Cardiac muscle cell (in vitro differentiated cells and primary cell): ENCODE results near the gene CPED1. TPM values are rescaled to one million over a fixed set of nuclear protein-coding genes. Genes with fewer than 3 reads are reported as not detected.

ENCODE experiments used
- DNase-seq, 2 donors: peaks; one replicate each; pipeline versions ENCODE4 v3.0.0 to v3.0.0-alpha.2; 2010 to 2017; ENCODE audit warnings: low read depth in 1 of 2, low spot score in 1 of 2
- H3K27ac ChIP-seq: fragments of 200-600 bp; sonication (generic); 2 replicates; pipeline ENCODE4 v1.5.1; 2016
- H3K27me3 ChIP-seq: fragments of 200-600 bp; sonication (generic); 2 replicates; pipeline ENCODE4 v1.6.0; 2016; ENCODE audit warnings: control low read depth
- H3K36me3 ChIP-seq: fragments of 200-600 bp; sonication (generic); 2 replicates; pipeline ENCODE4 v1.5.1; 2016; ENCODE audit warnings: control low read depth
- H3K4me1 ChIP-seq: fragments of 200-600 bp; sonication (generic); 2 replicates; pipeline ENCODE4 v1.8.1; 2017; ENCODE audit warnings: low read depth, mild to moderate bottlenecking, mixed run types
- H3K4me3 ChIP-seq: fragments of 200-600 bp; sonication (generic); 2 replicates; pipeline ENCODE4 v1.5.1; 2016; ENCODE audit warnings: mild to moderate bottlenecking
- H3K9me3 ChIP-seq: fragments of 200-600 bp; sonication (generic); 2 replicates; pipeline ENCODE4 v1.5.1; 2017; ENCODE audit warnings: low read depth, mild to moderate bottlenecking, control low read depth
- CTCF ChIP-seq: IDR thresholded peaks from 2 replicates; pipeline ENCODE4 v1.5.1; 2012; ENCODE audit warnings: low read depth, mild to moderate bottlenecking, low read length
- polyA plus RNA-seq: library from polyadenylated mRNA; unstranded; fragments of >200 nt; fragmentation: Nextera tagmentation; extraction: Ambion mirVana; gene quantifications from 2 replicates; pipeline ENCODE4 v1.2.1, GENCODE V29; 2016
- total RNA-seq: library from RNA; depleted of rRNA; stranded (reverse); fragments of >200 nt; gene quantifications from 2 replicates; pipeline ENCODE4 v1.2.3, GENCODE V29; 2016

The CPED1 gene
- total and polyA plus RNA-seq, 2 experiments from 2014 or later = 0.67 to 3.2 TPM

DNA sequence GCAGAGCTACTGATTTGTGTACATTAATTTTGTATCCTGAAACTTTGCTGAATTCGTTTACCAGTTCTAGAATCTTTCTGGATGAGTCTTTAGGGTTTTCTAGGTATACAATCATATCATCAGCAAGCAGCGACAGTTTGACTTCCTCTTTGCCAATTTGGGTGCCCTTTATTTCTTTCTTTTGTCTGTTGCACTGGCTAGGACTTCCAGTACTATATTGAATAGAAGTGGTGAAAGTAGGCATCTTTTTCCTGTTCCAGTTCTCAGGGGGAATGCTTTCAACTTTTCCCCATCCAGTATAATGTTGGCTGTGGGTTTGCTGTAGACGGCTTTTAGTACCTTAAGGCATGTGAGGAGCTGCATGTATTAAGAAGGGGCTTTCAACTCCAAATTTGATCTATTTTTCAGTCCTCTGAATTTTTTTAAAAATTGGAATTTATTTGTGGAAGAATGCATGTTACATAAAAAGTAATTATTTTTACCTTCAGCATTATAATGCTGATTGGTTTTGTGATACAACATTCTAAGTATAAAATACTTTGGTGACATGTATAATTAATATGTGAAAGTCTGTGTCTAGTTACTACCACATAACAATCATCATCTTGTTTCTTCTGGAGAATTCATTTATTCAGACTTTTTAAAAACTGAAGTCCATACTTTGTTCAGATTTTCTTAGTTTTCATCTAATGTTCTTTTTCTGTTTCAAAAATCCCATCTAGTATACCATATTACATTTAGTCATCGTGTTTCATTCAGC lies 49.6 kb downstream of the CPED1 start:
- peaks cover 4% of the 10 kb centered on the region for H3K4me1 ChIP-seq
- no peak for TF ChIP-seq CTCF
- H3K27ac ChIP-seq = no peak overlapping the region
- no peak for DNase-seq
- no peaks in the 10 kb centered on the region for H3K27me3 ChIP-seq
- H3K9me3 ChIP-seq = no peaks in the 10 kb centered on the region
- no peak overlapping the region for H3K4me3 ChIP-seq
- no peaks in the 10 kb centered on the region for H3K36me3 ChIP-seq

- H3K27me3 ChIP-seq = no peaks in the 10 kb centered on the region
- no peak for TF ChIP-seq CTCF
- H3K4me1 ChIP-seq = peaks cover 4% of the 10 kb centered on the region
- H3K4me3 ChIP-seq = no peak overlapping the region
- no peak for DNase-seq
- no peak overlapping the region for H3K27ac ChIP-seq
- H3K36me3 ChIP-seq = no peaks in the 10 kb centered on the region
- H3K9me3 ChIP-seq = no peaks in the 10 kb centered on the region
These were observed 50.4 kb downstream of the CPED1 start for GRCh38 chr7:121038717-121039509.

DNA sequence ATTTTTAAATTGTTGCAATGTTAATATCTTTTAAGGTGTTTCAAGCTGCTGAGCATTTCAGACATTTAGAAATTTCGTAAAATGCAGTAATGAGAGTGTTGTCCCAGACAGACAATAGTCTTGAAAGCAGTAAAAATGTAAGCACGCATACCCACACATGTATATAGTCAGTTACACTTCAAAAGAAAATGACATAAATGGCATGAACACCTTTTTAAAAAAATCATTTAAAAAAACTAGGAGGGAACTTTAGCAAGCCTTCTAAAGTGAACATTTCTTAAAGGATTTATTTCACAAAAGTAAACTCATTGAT lies 51.0 kb downstream of the CPED1 start:
- no peak for DNase-seq
- Histone ChIP-seq H3K27ac (no peak overlapping the region), H3K36me3 (no peaks in the 10 kb centered on the region), H3K4me1 (peaks cover 4% of the 10 kb centered on the region), H3K4me3 (no peak overlapping the region), H3K27me3 (no peaks in the 10 kb centered on the region), H3K9me3 (no peaks in the 10 kb centered on the region)
- no peak for TF ChIP-seq CTCF

- no peak overlapping the region for H3K27ac ChIP-seq
These were observed 51.5 kb downstream of the CPED1 start for GRCh38 chr7:121039994-121040393.

GRCh38 chr7:121041516-121042148 lies 53.1 kb downstream of the CPED1 start:
- Histone ChIP-seq H3K27ac (no peak overlapping the region), H3K36me3 (no peaks in the 10 kb centered on the region), H3K4me1 (peaks cover 4% of the 10 kb centered on the region), H3K27me3 (no peaks in the 10 kb centered on the region), H3K4me3 (no peak overlapping the region), H3K9me3 (no peaks in the 10 kb centered on the region)
- no peak for DNase-seq
- no peak for TF ChIP-seq CTCF

More at GRCh38 chr7:121039994-121040393, 51.5 kb downstream of the CPED1 start:
- H3K4me1 ChIP-seq = peaks cover 4% of the 10 kb centered on the region
- no peaks in the 10 kb centered on the region for H3K36me3 ChIP-seq
- no peak for DNase-seq
- H3K27me3 ChIP-seq = no peaks in the 10 kb centered on the region
- no peak for TF ChIP-seq CTCF
- no peaks in the 10 kb centered on the region for H3K9me3 ChIP-seq
- no peak overlapping the region for H3K4me3 ChIP-seq
